SU-DHL-6 (cell line): Measurements from ENCODE around the gene FAM20C.

Experiments used
- H2AFZ ChIP-seq: fragments of 200-600 bp; sonication (generic); 2 replicates; pipeline ENCODE4 v1.6.1; 2014; ENCODE audit warnings: low read depth, mild to moderate bottlenecking, moderate library complexity, mixed read lengths, antibody characterized with exemption, low read length; ENCODE audit not compliant: severe bottlenecking
- H3F3A ChIP-seq: fragments of 200-600 bp; shearing (Covaris generic); 2 replicates; pipeline ENCODE4 v1.6.0; 2016; ENCODE audit warnings: antibody characterized with exemption, mild to moderate bottlenecking; ENCODE audit not compliant: insufficient read depth
- H3K27ac ChIP-seq: fragments of 200-600 bp; sonication (generic); 2 replicates; pipeline ENCODE4 v1.5.1; 2016; ENCODE audit warnings: low read depth, mild to moderate bottlenecking, low read length, moderate library complexity, mixed read lengths
- H3K27me3 ChIP-seq: fragments of 200-600 bp; sonication (generic), shearing (Covaris generic); 2 replicates; pipeline ENCODE4 v1.6.0; 2014; ENCODE audit warnings: mild to moderate bottlenecking, low read length
- H3K36me3 ChIP-seq: fragments of 200-600 bp; sonication (generic); 2 replicates; pipeline ENCODE4 v1.6.1; 2014; ENCODE audit warnings: mild to moderate bottlenecking, low read length, mixed read lengths
- H3K4me2 ChIP-seq: fragments of 300-600, 200-600 bp; shearing (Covaris generic), sonication (generic); 2 replicates; pipeline ENCODE4 v1.6.0; 2014; ENCODE audit warnings: low read length, low read depth, mild to moderate bottlenecking; ENCODE audit not compliant: poor library complexity, severe bottlenecking
- H3K4me3 ChIP-seq: fragments of 200-600 bp; sonication (generic); 2 replicates; pipeline ENCODE4 v1.5.1; 2014; ENCODE audit warnings: antibody characterized with exemption, low read length, mild to moderate bottlenecking, mixed read lengths; ENCODE audit not compliant: insufficient read depth, poor library complexity, severe bottlenecking
- H3K79me2 ChIP-seq: fragments of 200-600 bp; sonication (generic); 2 replicates; pipeline ENCODE4 v1.6.1; 2014; ENCODE audit warnings: mild to moderate bottlenecking, low read length, moderate library complexity; ENCODE audit not compliant: insufficient read depth
- H3K9ac ChIP-seq: fragments of 200-600 bp; sonication (generic); 2 replicates; pipeline ENCODE4 v1.7.0; 2014; ENCODE audit warnings: mild to moderate bottlenecking, low read length
- H3K9me2 ChIP-seq: fragments of 200-600 bp; sonication (generic); replicated peaks from 2 replicates; pipeline ENCODE4 v1.6.1; 2014; ENCODE audit warnings: low read length; ENCODE audit not compliant: insufficient read depth
- H3K9me3 ChIP-seq: fragments of 200-600 bp; sonication (generic); 2 replicates; pipeline ENCODE4 v1.6.1; 2014; ENCODE audit warnings: low read length, mixed read lengths; ENCODE audit not compliant: insufficient read depth
- H4K20me1 ChIP-seq: fragments of 200-600 bp; sonication (generic); 2 replicates; pipeline ENCODE4 v1.6.1; 2014; ENCODE audit warnings: low read depth, mild to moderate bottlenecking, antibody characterized with exemption, low read length, moderate library complexity, mixed read lengths
- EZH2phosphoT487 ChIP-seq: fragments of 200-600 bp; sonication (generic), shearing (Covaris generic); conservative IDR thresholded peaks from 2 replicates; pipeline ENCODE4 v1.6.1; 2018; ENCODE audit warnings: mild to moderate bottlenecking, antibody characterized with exemption, low read length, moderate library complexity, mixed read lengths
- TF ChIP-seq, protein P1 (sequence below): fragments of 200-600 bp; sonication (generic); IDR thresholded peaks from one replicate; pipeline ENCODE4 v1.5.1; 2017; ENCODE audit warnings: antibody characterized with exemption, mild to moderate bottlenecking, low read length, moderate library complexity; ENCODE audit not compliant: insufficient read depth, poor library complexity, severe bottlenecking

Gene FAM20C

GRCh38 chr7:268991-269390 lies 76.6 kb downstream of the FAM20C start:
- no peaks in the 10 kb centered on the region for H3K9me2 ChIP-seq
- peaks cover 3% of the 10 kb centered on the region; the same call in 1 of the 2 replicates for H3F3A ChIP-seq
- no peak overlapping the region for H2AFZ ChIP-seq
- H3K9ac ChIP-seq: no peak overlapping the region
- H3K9me3 ChIP-seq: 0 out of 2 replicates have a peak, but pooled peaks cover 3% of the 10 kb centered on the region
- H3K36me3 ChIP-seq: no peaks in the 10 kb centered on the region
- no peak overlapping the region for H3K4me3 ChIP-seq
- H3K79me2 ChIP-seq: no peaks in the 10 kb centered on the region
- no peaks in the 10 kb centered on the region for H3K27me3 ChIP-seq
- H3K4me2 ChIP-seq: no peak overlapping the region
- no peaks in the 10 kb centered on the region for H4K20me1 ChIP-seq
- TF ChIP-seq, protein P1, sequence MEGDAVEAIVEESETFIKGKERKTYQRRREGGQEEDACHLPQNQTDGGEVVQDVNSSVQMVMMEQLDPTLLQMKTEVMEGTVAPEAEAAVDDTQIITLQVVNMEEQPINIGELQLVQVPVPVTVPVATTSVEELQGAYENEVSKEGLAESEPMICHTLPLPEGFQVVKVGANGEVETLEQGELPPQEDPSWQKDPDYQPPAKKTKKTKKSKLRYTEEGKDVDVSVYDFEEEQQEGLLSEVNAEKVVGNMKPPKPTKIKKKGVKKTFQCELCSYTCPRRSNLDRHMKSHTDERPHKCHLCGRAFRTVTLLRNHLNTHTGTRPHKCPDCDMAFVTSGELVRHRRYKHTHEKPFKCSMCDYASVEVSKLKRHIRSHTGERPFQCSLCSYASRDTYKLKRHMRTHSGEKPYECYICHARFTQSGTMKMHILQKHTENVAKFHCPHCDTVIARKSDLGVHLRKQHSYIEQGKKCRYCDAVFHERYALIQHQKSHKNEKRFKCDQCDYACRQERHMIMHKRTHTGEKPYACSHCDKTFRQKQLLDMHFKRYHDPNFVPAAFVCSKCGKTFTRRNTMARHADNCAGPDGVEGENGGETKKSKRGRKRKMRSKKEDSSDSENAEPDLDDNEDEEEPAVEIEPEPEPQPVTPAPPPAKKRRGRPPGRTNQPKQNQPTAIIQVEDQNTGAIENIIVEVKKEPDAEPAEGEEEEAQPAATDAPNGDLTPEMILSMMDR: no peak
- TF ChIP-seq EZH2phosphoT487: no peak
- no peak overlapping the region for H3K27ac ChIP-seq

DNA sequence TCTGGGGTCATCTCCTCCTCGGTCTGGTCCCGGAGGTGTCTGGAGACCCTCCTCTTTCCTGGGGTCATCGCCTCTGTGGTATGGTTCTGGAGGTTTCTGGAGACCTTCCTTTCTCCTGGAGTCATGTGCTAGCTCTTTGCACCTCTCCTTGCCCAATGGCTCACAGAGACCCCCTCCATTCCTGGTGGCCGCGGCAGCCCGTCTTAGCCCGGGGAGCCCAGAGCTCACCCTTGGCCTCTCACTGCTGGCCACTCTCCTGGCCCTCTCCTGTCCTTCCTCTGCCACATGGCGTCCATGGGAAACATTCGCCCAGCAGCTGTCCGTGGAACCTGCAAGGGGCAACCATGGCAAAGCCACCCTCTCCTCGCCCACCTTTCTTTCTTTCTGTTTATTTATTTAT lies 77.3 kb downstream of the FAM20C start:
- H3K79me2 ChIP-seq: no peaks in the 10 kb centered on the region
- H3K4me3 ChIP-seq: no peak overlapping the region
- no peak overlapping the region for H3K4me2 ChIP-seq
- H2AFZ ChIP-seq: no peak overlapping the region
- H3F3A ChIP-seq: no peaks in the 10 kb centered on the region
- no peak for TF ChIP-seq EZH2phosphoT487
- TF ChIP-seq, protein P1: no peak
- no peak overlapping the region for H3K9ac ChIP-seq
- no peaks in the 10 kb centered on the region for H3K9me3 ChIP-seq
- H3K27ac ChIP-seq: no peak overlapping the region
- H3K27me3 ChIP-seq: no peaks in the 10 kb centered on the region
- H4K20me1 ChIP-seq: no peaks in the 10 kb centered on the region
- no peaks in the 10 kb centered on the region for H3K9me2 ChIP-seq
- H3K36me3 ChIP-seq: no peaks in the 10 kb centered on the region

DNA sequence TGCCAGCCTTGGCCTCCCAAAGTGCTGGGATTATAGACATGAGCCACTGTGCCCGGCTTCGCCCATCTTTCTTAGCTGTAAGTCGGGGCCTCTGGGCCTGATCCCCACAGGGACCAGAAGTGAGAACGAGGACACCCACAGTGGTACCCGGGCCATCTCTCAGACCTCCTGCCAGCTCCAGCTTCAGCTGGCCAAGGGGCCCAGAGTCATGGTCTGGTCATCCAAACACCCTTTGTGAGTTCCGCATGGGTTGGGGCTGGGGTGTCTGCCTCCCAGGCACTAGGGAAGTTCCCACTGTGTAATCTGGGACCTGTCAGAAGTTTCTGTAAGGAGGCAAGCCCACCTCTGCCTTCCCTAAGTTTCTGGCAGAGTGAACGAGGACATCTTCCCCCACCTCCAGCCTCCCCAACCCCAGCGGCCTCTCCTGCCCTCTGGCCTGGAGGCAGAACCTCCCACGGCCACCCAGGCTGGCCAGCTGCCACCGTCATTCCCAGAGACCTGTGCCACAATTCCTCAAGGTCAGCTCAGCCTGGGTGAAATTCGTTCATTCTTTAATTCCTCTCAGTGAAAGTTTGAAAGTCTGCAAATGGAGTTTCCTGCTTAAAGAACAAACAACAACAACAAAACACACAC lies 78.1 kb downstream of the FAM20C start:
- Histone ChIP-seq H3K36me3 (no peaks in the 10 kb centered on the region), H3F3A (no peaks in the 10 kb centered on the region), H2AFZ (no peak overlapping the region), H3K9ac (no peak overlapping the region), H3K79me2 (no peaks in the 10 kb centered on the region), H3K4me3 (no peak overlapping the region), H3K27me3 (no peaks in the 10 kb centered on the region), H4K20me1 (no peaks in the 10 kb centered on the region), H3K27ac (no peak overlapping the region), H3K9me3 (no peaks in the 10 kb centered on the region; the same call in 1 of the 2 replicates), H3K4me2 (no peak overlapping the region), H3K9me2 (no peaks in the 10 kb centered on the region)
- TF ChIP-seq, protein P1: no peak
- TF ChIP-seq EZH2phosphoT487: no peak
